Karpas-422 (cell line): Measurements from ENCODE around the gene NOL11. TPM values are rescaled to one million over a fixed set of nuclear protein-coding genes. Genes with fewer than 3 reads are reported as not detected.
"Not testable (repeated sequence)": the region's sequence is repeated elsewhere in the genome, so short reads cannot be mapped to it uniquely, and the experiment has no call there.

Experiments
- DNase-seq: peaks from one replicate; pipeline ENCODE4 v3.0.0-alpha.2; 2015
- H2AFZ ChIP-seq: fragments of 200-600 bp; sonication (generic); 2 replicates; pipeline ENCODE4 v1.6.1; 2014; ENCODE audit warnings: antibody characterized with exemption, low read length, mixed read lengths
- H3K27ac ChIP-seq: fragments of 200-600 bp; sonication (generic); 2 replicates; pipeline ENCODE4 v1.5.1; 2014; ENCODE audit warnings: mild to moderate bottlenecking, low read length, moderate library complexity
- H3K27me3 ChIP-seq: fragments of 200-600 bp; sonication (generic); 2 replicates; pipeline ENCODE4 v1.6.1; 2014; ENCODE audit warnings: low read length, mixed read lengths
- H3K36me3 ChIP-seq: fragments of 200-600 bp; sonication (generic); 2 replicates; pipeline ENCODE4 v1.6.1; 2014; ENCODE audit warnings: low read length, mixed read lengths; ENCODE audit not compliant: insufficient read depth
- H3K4me1 ChIP-seq: fragments of 200-600 bp; sonication (generic); 2 replicates; pipeline ENCODE4 v1.6.1; 2014; ENCODE audit warnings: mild to moderate bottlenecking, low read length, mixed read lengths
- H3K4me2 ChIP-seq: fragments of 200-600 bp; sonication (generic); 2 replicates; pipeline ENCODE4 v1.6.1; 2014; ENCODE audit warnings: low read length, low read depth, mild to moderate bottlenecking; ENCODE audit not compliant: poor library complexity, severe bottlenecking
- H3K4me3 ChIP-seq: fragments of 200-600 bp; sonication (generic); 2 replicates; pipeline ENCODE4 v1.5.1; 2014; ENCODE audit warnings: mild to moderate bottlenecking, antibody characterized with exemption, low read length, mixed read lengths
- H3K79me2 ChIP-seq: fragments of 200-600 bp; sonication (generic); 2 replicates; pipeline ENCODE4 v1.6.1; 2014; ENCODE audit warnings: mild to moderate bottlenecking, low read length, mixed read lengths
- H3K9ac ChIP-seq: fragments of 200-600 bp; sonication (generic); 2 replicates; pipeline ENCODE4 v1.6.0; 2014; ENCODE audit warnings: low read length
- H3K9me2 ChIP-seq: fragments of 200-600 bp; sonication (generic), shearing (Covaris generic); replicated peaks from 2 replicates; pipeline ENCODE4 v1.6.0; 2014; ENCODE audit warnings: mild to moderate bottlenecking, low read length, moderate library complexity; ENCODE audit not compliant: insufficient read depth
- H3K9me3 ChIP-seq: fragments of 300-700, 200-600 bp; sonication (generic); 2 replicates; pipeline ENCODE4 v1.6.1; 2014; ENCODE audit warnings: low read length, mixed read lengths
- H4K20me1 ChIP-seq: fragments of 200-600 bp; sonication (generic); 2 replicates; pipeline ENCODE4 v1.6.1; 2014; ENCODE audit warnings: mild to moderate bottlenecking, antibody characterized with exemption, low read length, low read depth; ENCODE audit not compliant: insufficient read depth
- total RNA-seq: library from RNA; depleted of rRNA; stranded (reverse); fragments of >200 nt; shearing (Covaris generic); gene quantifications from 2 replicates; pipeline ENCODE4 v1.2.3, GENCODE V29; 2014; ENCODE audit warnings: low replicate concordance

Gene NOL11
- total RNA-seq, 1 experiment from 2014 or later, result 54.1 TPM

DNA sequence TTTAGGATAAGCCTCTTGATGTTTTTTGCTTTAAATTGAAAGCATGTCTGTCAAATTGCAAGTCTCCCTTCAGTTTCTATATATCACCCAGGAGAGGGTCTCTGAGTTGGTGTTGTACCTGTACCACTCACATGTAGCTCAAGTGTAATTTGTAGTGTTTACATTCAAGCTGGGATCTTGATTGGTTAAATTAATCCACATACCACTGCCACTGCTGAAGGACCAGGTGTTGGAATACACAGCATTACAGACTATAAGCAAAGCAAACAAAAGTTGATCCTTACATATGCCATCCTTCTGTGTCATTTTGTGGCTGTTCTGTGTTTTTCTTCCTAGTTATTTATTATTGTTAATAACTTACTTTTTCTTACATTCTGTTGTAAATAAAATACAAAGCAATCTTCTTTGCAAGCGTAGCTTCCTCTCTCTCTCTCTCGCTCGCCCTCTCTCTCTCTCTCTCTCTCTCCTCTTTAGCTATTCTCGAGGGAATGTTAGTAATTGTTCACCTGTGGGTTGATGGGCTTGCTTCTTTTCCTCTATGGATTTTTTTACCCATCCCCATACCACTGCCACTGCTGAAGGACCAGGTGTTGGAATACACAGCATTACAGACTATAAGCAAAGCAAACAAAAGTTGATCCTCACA lies 20.8 kb upstream of the NOL11 start:
- Histone ChIP-seq H3K9me3 (no peaks in the 10 kb centered on the region), H2AFZ (no peak overlapping the region), H3K9ac (no peak overlapping the region), H4K20me1 (no peaks in the 10 kb centered on the region), H3K27ac (no peak overlapping the region), H3K36me3 (no peaks in the 10 kb centered on the region), H3K27me3 (no peaks in the 10 kb centered on the region), H3K9me2 (no peaks in the 10 kb centered on the region), H3K4me1 (peaks cover 7% of the 10 kb centered on the region), H3K4me2 (no peak overlapping the region), H3K79me2 (no peaks in the 10 kb centered on the region), H3K4me3 (no peak overlapping the region)
- no peak for DNase-seq

DNA sequence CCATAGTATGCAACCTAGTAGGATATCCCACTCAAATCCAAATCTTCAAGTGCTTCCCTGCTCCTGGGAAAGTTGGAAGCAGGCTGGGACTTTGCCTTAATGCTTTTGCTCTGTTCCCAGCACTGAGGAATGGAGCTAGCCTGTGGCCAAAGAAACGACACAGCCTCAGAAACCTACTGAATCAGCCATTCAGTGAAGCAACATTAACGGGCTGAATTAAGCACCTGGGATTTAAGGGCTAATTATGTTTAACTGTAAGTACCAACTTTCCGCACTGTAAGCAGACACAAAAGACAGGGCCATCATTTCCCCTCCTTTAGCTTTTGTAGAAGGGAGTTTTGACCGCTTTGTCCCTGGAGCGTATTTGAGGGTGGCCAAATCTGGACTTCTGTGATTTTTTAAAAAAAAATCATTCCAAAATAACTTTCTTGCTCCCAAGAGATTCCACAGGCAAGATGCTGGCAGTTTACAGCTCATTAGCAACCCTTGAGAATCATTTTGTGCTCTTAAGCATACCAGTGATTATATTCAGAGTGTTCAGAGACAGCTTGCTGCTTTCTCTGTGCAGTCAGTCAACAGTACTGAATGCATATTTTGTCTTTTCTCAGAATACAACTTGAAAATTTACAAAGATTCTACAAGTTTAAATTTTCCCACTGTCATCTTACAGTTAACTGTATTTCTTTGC lies 17.6 kb upstream of the NOL11 start:
- Histone ChIP-seq H3K27me3 (no peaks in the 10 kb centered on the region), H3K4me1 (no peaks in the 10 kb centered on the region), H3K4me3 (no peak overlapping the region), H3K9me3 (no peaks in the 10 kb centered on the region), H3K9ac (no peak overlapping the region), H3K4me2 (no peak overlapping the region), H3K36me3 (no peaks in the 10 kb centered on the region), H3K27ac (no peak overlapping the region), H3K9me2 (no peaks in the 10 kb centered on the region), H2AFZ (no peak overlapping the region), H4K20me1 (no peaks in the 10 kb centered on the region), H3K79me2 (no peaks in the 10 kb centered on the region)
- DNase-seq, result no peak

DNA sequence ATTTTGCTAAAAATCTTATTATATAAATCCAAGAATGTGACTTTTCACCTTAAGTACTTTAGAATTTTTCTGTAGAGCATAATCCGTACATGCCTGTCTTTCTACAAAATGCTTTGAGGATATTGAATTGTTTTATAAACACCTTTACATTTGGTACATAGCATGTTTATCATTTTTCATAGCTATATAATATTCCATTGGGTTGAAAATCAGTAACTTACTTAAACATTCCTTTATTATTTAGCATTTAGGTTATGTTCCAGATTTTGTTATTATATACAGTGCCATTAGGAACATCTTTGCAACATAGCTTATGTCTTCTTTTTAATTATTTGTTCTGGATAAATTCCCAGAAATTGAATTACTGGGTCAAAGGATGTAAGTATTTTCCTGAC lies 17.0 kb upstream of the NOL11 start:
- Histone ChIP-seq H3K4me2 (no peak overlapping the region), H3K27ac (no peak overlapping the region), H3K4me1 (no peaks in the 10 kb centered on the region), H3K9ac (no peak overlapping the region), H4K20me1 (no peaks in the 10 kb centered on the region), H2AFZ (no peak overlapping the region), H3K4me3 (no peak overlapping the region), H3K79me2 (no peaks in the 10 kb centered on the region), H3K9me2 (no peaks in the 10 kb centered on the region), H3K9me3 (no peaks in the 10 kb centered on the region), H3K36me3 (no peaks in the 10 kb centered on the region), H3K27me3 (no peaks in the 10 kb centered on the region)
- no peak for DNase-seq

DNA sequence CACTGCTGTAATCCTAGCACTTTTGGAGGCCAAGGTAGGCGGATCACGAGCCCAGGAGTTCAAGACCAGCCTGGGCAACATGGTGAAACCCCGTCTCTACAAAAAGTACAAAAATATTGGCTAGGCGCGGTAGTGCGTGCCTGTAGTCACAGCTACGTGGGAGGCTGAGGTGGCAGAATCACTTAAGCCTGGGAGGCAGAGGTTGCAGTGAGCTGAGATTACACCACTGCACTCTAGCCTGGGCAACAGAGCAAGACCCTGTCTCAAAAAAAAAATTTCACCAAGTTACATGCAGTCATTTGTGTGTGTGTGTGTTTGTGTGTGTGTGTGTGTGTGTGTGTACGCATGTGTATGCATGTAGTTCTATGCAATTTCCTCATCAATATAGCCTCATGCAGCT lies 14.9 kb upstream of the NOL11 start:
- not testable (repeated sequence) for H3K36me3 ChIP-seq, H3K4me2 ChIP-seq, H3K79me2 ChIP-seq, H3K27me3 ChIP-seq, DNase-seq, H3K4me3 ChIP-seq, H4K20me1 ChIP-seq, H3K9me3 ChIP-seq, H3K9ac ChIP-seq, H3K27ac ChIP-seq, H2AFZ ChIP-seq, H3K9me2 ChIP-seq, H3K4me1 ChIP-seq

DNA sequence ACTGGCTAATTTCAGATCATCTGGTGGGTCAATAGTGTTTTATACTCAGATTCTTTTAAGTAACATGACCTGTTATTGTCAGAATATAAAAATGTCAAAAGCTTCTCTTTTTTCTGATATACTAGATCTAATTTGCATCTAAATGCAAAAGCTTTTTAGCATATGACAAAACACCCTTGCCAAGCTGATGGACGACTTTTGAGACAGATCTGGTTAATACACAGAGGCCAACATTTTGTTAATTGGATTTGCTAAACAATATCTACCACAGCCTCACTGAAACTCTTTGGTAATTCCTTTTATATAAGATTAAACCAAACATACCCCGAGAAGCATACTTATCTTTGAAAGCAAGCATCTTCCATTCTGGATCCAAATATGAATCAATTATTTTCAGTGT lies 10.3 kb upstream of the NOL11 start:
- H3K36me3 ChIP-seq, result no peaks in the 10 kb centered on the region
- H3K4me3 ChIP-seq, result no peak overlapping the region
- peaks cover 9% of the 10 kb centered on the region for H3K4me1 ChIP-seq
- no peaks in the 10 kb centered on the region for H3K27me3 ChIP-seq
- no peak overlapping the region for H3K4me2 ChIP-seq
- H4K20me1 ChIP-seq, result no peaks in the 10 kb centered on the region
- peak; percentile 48 for DNase-seq
- no peaks in the 10 kb centered on the region for H3K9me2 ChIP-seq
- H3K27ac ChIP-seq, result no peak overlapping the region
- H3K9ac ChIP-seq, result no peak overlapping the region
- H2AFZ ChIP-seq, result no peak overlapping the region
- no peaks in the 10 kb centered on the region for H3K79me2 ChIP-seq
- no peaks in the 10 kb centered on the region for H3K9me3 ChIP-seq

DNA sequence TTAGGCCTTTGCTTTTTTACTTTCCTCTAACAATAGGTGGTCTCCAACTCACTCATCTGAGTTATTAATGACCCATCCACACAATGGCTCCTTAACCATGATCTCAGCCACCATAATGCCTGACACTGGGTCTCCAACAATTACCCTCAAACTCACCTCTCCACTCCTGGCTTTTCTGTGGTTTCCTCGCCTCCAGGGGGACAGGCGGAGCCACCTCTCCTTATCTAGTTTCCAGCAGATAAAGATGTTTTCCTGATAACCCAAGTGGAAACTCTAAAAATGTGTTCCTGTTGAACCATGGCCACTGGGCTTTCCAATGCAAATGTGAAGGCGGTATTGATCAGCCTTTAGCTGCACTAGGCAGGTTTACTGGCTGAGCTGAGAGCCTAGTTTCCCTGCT lies 9.4 kb upstream of the NOL11 start:
- Histone ChIP-seq H3K27ac (no peak overlapping the region), H4K20me1 (no peaks in the 10 kb centered on the region), H3K9me2 (no peaks in the 10 kb centered on the region), H3K27me3 (no peaks in the 10 kb centered on the region), H3K4me2 (no peak overlapping the region), H3K36me3 (no peaks in the 10 kb centered on the region), H3K9ac (no peak overlapping the region), H3K4me3 (no peak overlapping the region), H2AFZ (no peak overlapping the region), H3K79me2 (no peaks in the 10 kb centered on the region), H3K9me3 (peaks cover 4% of the 10 kb centered on the region), H3K4me1 (peaks cover 9% of the 10 kb centered on the region)
- no peak for DNase-seq

DNA sequence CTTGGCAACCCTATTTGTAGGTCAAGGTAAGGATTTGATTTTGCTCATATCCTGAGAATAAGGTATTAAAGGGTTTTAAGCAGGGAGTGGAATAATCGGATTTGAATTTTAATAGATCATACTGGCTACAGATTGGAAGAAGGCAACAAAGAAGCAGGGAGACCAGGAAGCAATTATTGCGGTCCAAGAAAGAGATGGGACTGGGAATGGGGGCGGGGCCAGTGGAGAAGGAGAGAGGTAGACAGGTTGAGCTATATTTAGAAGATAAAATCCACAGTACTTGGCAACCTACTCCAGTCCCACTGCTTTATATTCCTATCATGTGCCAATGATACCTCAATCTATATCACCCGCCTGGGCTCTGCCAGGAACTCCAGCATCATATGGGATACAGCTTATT lies 5.8 kb upstream of the NOL11 start:
- Histone ChIP-seq H3K79me2 (no peaks in the 10 kb centered on the region; the same call in 1 of the 2 replicates), H3K9me2 (no peaks in the 10 kb centered on the region), H2AFZ (no peak overlapping the region), H3K4me1 (peaks cover 15% of the 10 kb centered on the region), H3K4me2 (no peak overlapping the region), H3K9me3 (peaks cover 5% of the 10 kb centered on the region), H3K36me3 (no peaks in the 10 kb centered on the region), H3K27ac (no peak overlapping the region), H3K4me3 (no peak overlapping the region), H3K9ac (no peak overlapping the region), H3K27me3 (no peaks in the 10 kb centered on the region), H4K20me1 (no peaks in the 10 kb centered on the region)
- no peak for DNase-seq

DNA sequence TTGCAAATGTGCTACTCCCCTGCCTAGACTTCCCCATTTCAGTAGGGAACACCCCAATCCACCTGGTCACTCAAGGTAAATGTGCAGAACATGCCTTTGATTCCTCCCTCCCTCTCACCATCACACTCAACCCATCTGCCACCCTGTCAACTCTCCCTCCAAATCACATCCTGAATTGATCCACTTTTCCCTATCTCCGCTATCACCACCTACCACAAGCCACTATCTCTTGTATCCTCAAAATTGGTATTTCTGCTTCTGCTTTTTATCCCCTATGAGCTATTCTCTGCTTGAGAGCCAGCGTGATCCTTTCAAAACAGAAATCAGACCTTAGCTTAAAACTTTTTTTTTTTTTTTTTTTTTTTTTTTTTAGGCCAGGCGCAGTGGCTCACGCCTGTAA lies 5.4 kb upstream of the NOL11 start:
- Histone ChIP-seq H3K79me2 (peaks cover 3% of the 10 kb centered on the region; the same call in 1 of the 2 replicates), H3K27me3 (no peaks in the 10 kb centered on the region), H2AFZ (no peak overlapping the region), H4K20me1 (no peaks in the 10 kb centered on the region), H3K9ac (no peak overlapping the region), H3K36me3 (no peaks in the 10 kb centered on the region), H3K4me3 (no peak overlapping the region), H3K27ac (no peak overlapping the region), H3K9me2 (no peaks in the 10 kb centered on the region), H3K9me3 (peaks cover 5% of the 10 kb centered on the region), H3K4me2 (no peak overlapping the region), H3K4me1 (peaks cover 13% of the 10 kb centered on the region)
- no peak for DNase-seq
